ENCODE measurements around the gene TNPO2. TPM values are rescaled to one million over a fixed set of nuclear protein-coding genes. Genes with fewer than 3 reads are reported as not detected.

TNPO2 gene
- total RNA-seq, 1 donor from 2014 or later = 64.5 TPM

- H3K27ac Mint-ChIP-seq (ENCODE audit: unreplicated experiment) = no peak overlapping the region
- H3K9me3 Mint-ChIP-seq (ENCODE audit: low read depth) = no peaks in the 10 kb centered on the region
- no peak for TF ChIP-seq CTCF (IDR thresholded peaks at IDR 0.05)
- DNase-seq (ENCODE audit: low spot score) = no peak
- H3K4me3 Mint-ChIP-seq (ENCODE audit: unreplicated experiment) = no peak overlapping the region
- H3K4me1 Mint-ChIP-seq (ENCODE audit: low read depth) = peaks cover 35% of the 10 kb centered on the region
- no peaks in the 10 kb centered on the region for H3K27me3 Mint-ChIP-seq (ENCODE audit: low read depth)
- H3K36me3 Mint-ChIP-seq (ENCODE audit: low read depth) = peaks cover 10% of the 10 kb centered on the region
These were observed 58.5 kb downstream of the TNPO2 start for GRCh38 chr19:12665281-12665573.

GRCh38 chr19:12664406-12665280, 59.1 kb downstream of the TNPO2 start:
- no peak for DNase-seq (ENCODE audit: low spot score)
- Mint-ChIP-seq H3K36me3 (ENCODE audit: low read depth) (peaks cover 14% of the 10 kb centered on the region), H3K27ac (ENCODE audit: unreplicated experiment) (no peak overlapping the region), H3K4me1 (ENCODE audit: low read depth) (peaks cover 31% of the 10 kb centered on the region), H3K9me3 (ENCODE audit: low read depth) (no peaks in the 10 kb centered on the region), H3K27me3 (ENCODE audit: low read depth) (no peaks in the 10 kb centered on the region), H3K4me3 (ENCODE audit: unreplicated experiment) (no peak overlapping the region)
- TF ChIP-seq CTCF (IDR thresholded peaks at IDR 0.05) = no peak

- no peak overlapping the region for H3K4me3 Mint-ChIP-seq (ENCODE audit: unreplicated experiment)
- DNase-seq (ENCODE audit: low spot score) = no peak
- no peaks in the 10 kb centered on the region for H3K9me3 Mint-ChIP-seq (ENCODE audit: low read depth)
- no peak overlapping the region for H3K27ac Mint-ChIP-seq (ENCODE audit: unreplicated experiment)
- peaks cover 21% of the 10 kb centered on the region for H3K36me3 Mint-ChIP-seq (ENCODE audit: low read depth)
- peaks cover 5% of the 10 kb centered on the region for H3K4me1 Mint-ChIP-seq (ENCODE audit: low read depth)
- no peaks in the 10 kb centered on the region for H3K27me3 Mint-ChIP-seq (ENCODE audit: low read depth)
- no peak for TF ChIP-seq CTCF (IDR thresholded peaks at IDR 0.05)
These were observed 62.8 kb downstream of the TNPO2 start for GRCh38 chr19:12660980-12661379.

- no peak for DNase-seq (ENCODE audit: low spot score)
- TF ChIP-seq CTCF (IDR thresholded peaks at IDR 0.05) = peak; percentile 13
- no peak overlapping the region for H3K27ac Mint-ChIP-seq (ENCODE audit: unreplicated experiment)
- no peak overlapping the region for H3K4me3 Mint-ChIP-seq (ENCODE audit: unreplicated experiment)
- H3K4me1 Mint-ChIP-seq (ENCODE audit: low read depth) = no peaks in the 10 kb centered on the region
- no peaks in the 10 kb centered on the region for H3K27me3 Mint-ChIP-seq (ENCODE audit: low read depth)
- peaks cover 30% of the 10 kb centered on the region for H3K36me3 Mint-ChIP-seq (ENCODE audit: low read depth)
- H3K9me3 Mint-ChIP-seq (ENCODE audit: low read depth) = no peaks in the 10 kb centered on the region
These were observed 65.8 kb downstream of the TNPO2 start for GRCh38 chr19:12657966-12658365.

- Mint-ChIP-seq H3K4me3 (ENCODE audit: unreplicated experiment) (no peak overlapping the region), H3K4me1 (ENCODE audit: low read depth) (no peaks in the 10 kb centered on the region), H3K27ac (ENCODE audit: unreplicated experiment) (no peak overlapping the region), H3K36me3 (ENCODE audit: low read depth) (peaks cover 31% of the 10 kb centered on the region), H3K9me3 (ENCODE audit: low read depth) (no peaks in the 10 kb centered on the region), H3K27me3 (ENCODE audit: low read depth) (no peaks in the 10 kb centered on the region)
- no peak for TF ChIP-seq CTCF (IDR thresholded peaks at IDR 0.05)
- DNase-seq (ENCODE audit: low spot score) = no peak
These were observed 66.7 kb downstream of the TNPO2 start for GRCh38 chr19:12656899-12657571.

Measured in chondrocyte (in vitro differentiated cells).